IPS-20b (cell line): ENCODE measurements around the gene FRZB.

Source experiments
- H3K27ac ChIP-seq: one replicate; pipeline ENCODE4 v1.5.1; 2013; ENCODE audit warnings: low read length
- H3K27me3 ChIP-seq: 2 replicates; pipeline ENCODE4 v1.6.1; 2013; ENCODE audit warnings: mild to moderate bottlenecking, low read length, inconsistent platforms; ENCODE audit not compliant: insufficient read depth
- H3K36me3 ChIP-seq: 2 replicates; pipeline ENCODE4 v1.6.1; 2013; ENCODE audit warnings: low read depth, mild to moderate bottlenecking, inconsistent platforms, low read length, moderate library complexity; ENCODE audit not compliant: insufficient read depth
- H3K4me1 ChIP-seq: 2 replicates; pipeline ENCODE4 v1.6.1; 2013; ENCODE audit warnings: mild to moderate bottlenecking, control low read depth, inconsistent platforms, low read length, moderate library complexity; ENCODE audit not compliant: insufficient read depth
- H3K4me3 ChIP-seq: 2 replicates; pipeline ENCODE4 v1.5.1; 2013; ENCODE audit warnings: mild to moderate bottlenecking, low read length, inconsistent platforms
- H3K9ac ChIP-seq: 2 replicates; pipeline ENCODE4 v1.6.1; 2013; ENCODE audit warnings: low read depth, mild to moderate bottlenecking, inconsistent platforms, low read length, moderate library complexity
- H3K9me3 ChIP-seq: 2 replicates; pipeline ENCODE4 v1.6.1; 2013; ENCODE audit warnings: mild to moderate bottlenecking, low read depth, low read length, inconsistent platforms; ENCODE audit not compliant: insufficient read depth

FRZB gene

GRCh38 chr2:182863642-182864041 lies 2.8 kb downstream of the FRZB start:
- H3K27me3 ChIP-seq: peaks cover 45% of the 10 kb centered on the region
- H3K4me1 ChIP-seq: peaks cover 14% of the 10 kb centered on the region
- H3K36me3 ChIP-seq: no peaks in the 10 kb centered on the region
- H3K4me3 ChIP-seq: no peak overlapping the region
- no peak overlapping the region for H3K9ac ChIP-seq
- no peaks in the 10 kb centered on the region for H3K9me3 ChIP-seq
- no peak overlapping the region for H3K27ac ChIP-seq

- Histone ChIP-seq H3K36me3 (no peaks in the 10 kb centered on the region), H3K27me3 (peaks cover 36% of the 10 kb centered on the region), H3K27ac (no peak overlapping the region), H3K4me3 (no peak overlapping the region), H3K9ac (no peak overlapping the region), H3K4me1 (peaks cover 5% of the 10 kb centered on the region; the same call in 1 of the 2 replicates), H3K9me3 (no peaks in the 10 kb centered on the region)
These were observed 4.3 kb downstream of the FRZB start for GRCh38 chr2:182862091-182862490.

GRCh38 chr2:182860858-182861257 lies 5.6 kb downstream of the FRZB start:
- Histone ChIP-seq H3K27ac (no peak overlapping the region), H3K4me1 (peaks cover 5% of the 10 kb centered on the region; the same call in 1 of the 2 replicates), H3K9me3 (no peaks in the 10 kb centered on the region), H3K36me3 (no peaks in the 10 kb centered on the region), H3K27me3 (peaks cover 24% of the 10 kb centered on the region), H3K4me3 (no peak overlapping the region), H3K9ac (no peak overlapping the region)

- Histone ChIP-seq H3K27ac (no peak overlapping the region), H3K4me1 (no peaks in the 10 kb centered on the region), H3K36me3 (no peaks in the 10 kb centered on the region), H3K9me3 (no peaks in the 10 kb centered on the region), H3K9ac (no peak overlapping the region), H3K4me3 (no peak overlapping the region), H3K27me3 (peaks cover 2% of the 10 kb centered on the region; the same call in 1 of the 2 replicates)
These were observed 7.8 kb downstream of the FRZB start for GRCh38 chr2:182858671-182859070.

- Histone ChIP-seq H3K36me3 (no peaks in the 10 kb centered on the region), H3K27me3 (no peaks in the 10 kb centered on the region), H3K9ac (no peak overlapping the region), H3K4me3 (no peak overlapping the region), H3K9me3 (no peaks in the 10 kb centered on the region), H3K4me1 (no peaks in the 10 kb centered on the region), H3K27ac (no peak overlapping the region)
These were observed 11.1 kb downstream of the FRZB start for GRCh38 chr2:182855376-182855775.

- Histone ChIP-seq H3K9me3 (no peaks in the 10 kb centered on the region), H3K4me3 (no peak overlapping the region), H3K27ac (no peak overlapping the region), H3K27me3 (no peaks in the 10 kb centered on the region), H3K4me1 (no peaks in the 10 kb centered on the region), H3K36me3 (no peaks in the 10 kb centered on the region), H3K9ac (no peak overlapping the region)
These were observed 11.9 kb downstream of the FRZB start for GRCh38 chr2:182854375-182855105.

GRCh38 chr2:182852801-182853200 lies 13.6 kb downstream of the FRZB start:
- Histone ChIP-seq H3K27me3 (no peaks in the 10 kb centered on the region), H3K36me3 (no peaks in the 10 kb centered on the region), H3K9ac (no peak overlapping the region), H3K9me3 (no peaks in the 10 kb centered on the region), H3K4me3 (no peak overlapping the region), H3K27ac (no peak overlapping the region), H3K4me1 (no peaks in the 10 kb centered on the region)

- Histone ChIP-seq H3K9ac (no peak overlapping the region), H3K9me3 (no peaks in the 10 kb centered on the region), H3K4me3 (no peak overlapping the region), H3K27me3 (no peaks in the 10 kb centered on the region), H3K27ac (no peak overlapping the region), H3K4me1 (no peaks in the 10 kb centered on the region), H3K36me3 (no peaks in the 10 kb centered on the region)
These were observed 14.3 kb downstream of the FRZB start for GRCh38 chr2:182852090-182852489.

GRCh38 chr2:182845794-182846417 lies 20.5 kb downstream of the FRZB start:
- H3K9me3 ChIP-seq: no peaks in the 10 kb centered on the region
- no peak overlapping the region for H3K27ac ChIP-seq
- no peak overlapping the region for H3K4me3 ChIP-seq
- no peak overlapping the region for H3K9ac ChIP-seq
- H3K4me1 ChIP-seq: no peaks in the 10 kb centered on the region
- H3K27me3 ChIP-seq: no peaks in the 10 kb centered on the region
- no peaks in the 10 kb centered on the region for H3K36me3 ChIP-seq

GRCh38 chr2:182836451-182836850 lies 30.0 kb downstream of the FRZB start:
- H3K9ac ChIP-seq: no peak overlapping the region
- H3K36me3 ChIP-seq: no peaks in the 10 kb centered on the region
- peaks cover 10% of the 10 kb centered on the region; the same call in 1 of the 2 replicates for H3K4me1 ChIP-seq
- H3K27ac ChIP-seq: no peak overlapping the region
- no peaks in the 10 kb centered on the region for H3K27me3 ChIP-seq
- H3K9me3 ChIP-seq: no peaks in the 10 kb centered on the region
- no peak overlapping the region for H3K4me3 ChIP-seq

- Histone ChIP-seq H3K27ac (no peak overlapping the region), H3K4me1 (peaks cover 10% of the 10 kb centered on the region; the same call in 1 of the 2 replicates), H3K27me3 (no peaks in the 10 kb centered on the region), H3K36me3 (no peaks in the 10 kb centered on the region), H3K9ac (no peak overlapping the region), H3K4me3 (no peak overlapping the region), H3K9me3 (no peaks in the 10 kb centered on the region)
These were observed 32.1 kb downstream of the FRZB start for GRCh38 chr2:182834293-182834692.
